Spleen (tissue), 7 donors: ENCODE measurements around the gene GLP2R.

ENCODE experiments used
- POLR2A ChIP-seq, 3 donors: fragments of 450-650 bp; IDR thresholded peaks; one replicate each; pipeline ENCODE4 v1.5.1; 2017; ENCODE audit warnings: antibody characterized with exemption in 3 of 3, mild to moderate bottlenecking in 1 of 3
- TF ChIP-seq, protein P1 (sequence below), 11 experiments: fragments of 200-600 bp in 7 of 11; fragments of 450-650 bp in 4 of 11; sonication (generic) in 4 of 11; IDR thresholded peaks in 8 of 11; conservative IDR thresholded peaks in 3 of 11; 1 replicate in 7 of 11; 2 replicates in 4 of 11; pipeline versions ENCODE4 v1.4.0 to v1.8.0; 2016 to 2021; ENCODE audit warnings: antibody characterized with exemption in 11 of 11, inconsistent platforms in 4 of 11, mild to moderate bottlenecking in 1 of 11
- donor health status: DM: no; HTN: no; CAD: no; lungs with moderate emphysema.
- donor health status: DM: no; HTN: no; CAD: no.
- donor health status: DM: no; HTN: no; CAD: no.

GRCh38 chr17:9802294-9802693, 23.4 kb upstream of the GLP2R start:
- TF ChIP-seq, protein P1, sequence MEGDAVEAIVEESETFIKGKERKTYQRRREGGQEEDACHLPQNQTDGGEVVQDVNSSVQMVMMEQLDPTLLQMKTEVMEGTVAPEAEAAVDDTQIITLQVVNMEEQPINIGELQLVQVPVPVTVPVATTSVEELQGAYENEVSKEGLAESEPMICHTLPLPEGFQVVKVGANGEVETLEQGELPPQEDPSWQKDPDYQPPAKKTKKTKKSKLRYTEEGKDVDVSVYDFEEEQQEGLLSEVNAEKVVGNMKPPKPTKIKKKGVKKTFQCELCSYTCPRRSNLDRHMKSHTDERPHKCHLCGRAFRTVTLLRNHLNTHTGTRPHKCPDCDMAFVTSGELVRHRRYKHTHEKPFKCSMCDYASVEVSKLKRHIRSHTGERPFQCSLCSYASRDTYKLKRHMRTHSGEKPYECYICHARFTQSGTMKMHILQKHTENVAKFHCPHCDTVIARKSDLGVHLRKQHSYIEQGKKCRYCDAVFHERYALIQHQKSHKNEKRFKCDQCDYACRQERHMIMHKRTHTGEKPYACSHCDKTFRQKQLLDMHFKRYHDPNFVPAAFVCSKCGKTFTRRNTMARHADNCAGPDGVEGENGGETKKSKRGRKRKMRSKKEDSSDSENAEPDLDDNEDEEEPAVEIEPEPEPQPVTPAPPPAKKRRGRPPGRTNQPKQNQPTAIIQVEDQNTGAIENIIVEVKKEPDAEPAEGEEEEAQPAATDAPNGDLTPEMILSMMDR (IDR thresholded peaks at IDR 0.05 in 8 of 11, conservative IDR thresholded peaks at IDR 0.05 in 3 of 11), result no peak
- TF ChIP-seq POLR2A (IDR thresholded peaks at IDR 0.05), result no peak
